Prostate gland (tissue), 2 donors: ENCODE data around the gene SETD2.

Source experiments
- CTCF ChIP-seq, 4 experiments: fragments of 200-600 bp in 2 of 4; fragments of 450-650 bp in 2 of 4; sonication (generic) in 2 of 4; IDR thresholded peaks; 1 replicate in 3 of 4; 2 replicates in 1 of 4; pipeline ENCODE4 v1.5.1; 2016 to 2019; ENCODE audit warnings: antibody characterized with exemption in 4 of 4, mild to moderate bottlenecking in 2 of 4, moderate library complexity in 2 of 4
- POLR2A ChIP-seq: fragments of 450-650 bp; IDR thresholded peaks from one replicate; pipeline ENCODE4 v1.6.1; 2016; ENCODE audit warnings: antibody characterized with exemption, mild to moderate bottlenecking

- TF ChIP-seq CTCF (IDR thresholded peaks at IDR 0.05) (no peak), POLR2A (no peak)
Observed at GRCh38 chr3:47112997-47113396, 50.9 kb downstream of the SETD2 start.
